GM12878 (cell line): ENCODE measurements around the gene NOS1AP. TPM values are rescaled to one million over a fixed set of nuclear protein-coding genes. Genes with fewer than 3 reads are reported as not detected.

Experiments used
- ATAC-seq: fragments of 200-7000 bp; cut with Tn5 transposase; 3 replicates; pipeline ENCODE4 v1.9.1; 2020; ENCODE audit warnings: mild to moderate bottlenecking, moderate library complexity
- BruUV-seq: library from RNA; stranded (reverse); fragments of 400-500 nt; replicated peaks from 2 replicates; lab custom pipeline; 2021; lab: Mats Ljungman, UMichigan
- CTCF ChIA-PET: fragments of 300-600 bp; sonication (Branson Sonifier 250); formaldehyde crosslinking; extraction: SDS; loops from one replicate; lab custom pipeline; 2021; ENCODE audit warnings: inconsistent platforms; lab: Yijun Ruan, JAX
- POLR2A ChIA-PET: fragments of 350-600 bp; formaldehyde crosslinking; extraction: SDS; loops from one replicate; lab custom pipeline; 2021; ENCODE audit warnings: inconsistent platforms; lab: Charles Lee
- RAD21 ChIA-PET: fragments of 300-600 bp; sonication (Branson Sonifier 250); formaldehyde crosslinking; loops from one replicate; lab custom pipeline; 2023; ENCODE audit warnings: antibody characterized with exemption; ENCODE audit not compliant: unreplicated experiment; lab: Charles Lee
- SMC1A ChIA-PET: fragments of 300-600 bp; sonication (Branson Sonifier 250); formaldehyde crosslinking; loops from one replicate; lab custom pipeline; 2023; ENCODE audit not compliant: unreplicated experiment, uncharacterized antibody; lab: Charles Lee
- DNase-seq: peaks from one replicate; pipeline ENCODE4 v3.0.0-alpha.2; 2011; ENCODE audit warnings: low read depth, low spot score
- FAIRE-seq: peaks from 3 replicates; lab custom pipeline; 2011; peaks lifted over from hg19 to GRCh38; lab: Jason Lieb, UNC
- H2AFZ ChIP-seq: 2 replicates; pipeline ENCODE4 v1.6.0; 2011; ENCODE audit warnings: low read depth, low read length, control low read depth; ENCODE audit not compliant: control insufficient read depth
- H3K27ac ChIP-seq: 2 replicates; pipeline ENCODE4 v1.5.1; 2011; ENCODE audit warnings: control low read depth; ENCODE audit not compliant: control insufficient read depth, insufficient read depth
- H3K27me3 ChIP-seq, 2 experiments: replicated peaks in 1 of 2; 2 replicates each; pipeline versions ENCODE4 v1.6.0 to v1.6.1; 2011; ENCODE audit warnings: low read length in 1 of 2; ENCODE audit not compliant: control insufficient read depth in 2 of 2, insufficient read depth in 2 of 2
- H3K36me3 ChIP-seq, 2 experiments: 2 replicates each; pipeline ENCODE4 v1.5.1; 2011; ENCODE audit warnings: low read length in 1 of 2; ENCODE audit not compliant: control insufficient read depth in 2 of 2, insufficient read depth in 2 of 2
- H3K4me1 ChIP-seq: 2 replicates; pipeline ENCODE4 v1.6.1; 2011; ENCODE audit warnings: mild to moderate bottlenecking, low read length, moderate library complexity, mixed read lengths; ENCODE audit not compliant: control insufficient read depth, insufficient read depth
- H3K4me2 ChIP-seq: 2 replicates; pipeline ENCODE4 v1.6.0; 2011; ENCODE audit warnings: control low read depth; ENCODE audit not compliant: control insufficient read depth, insufficient read depth
- H3K4me3 ChIP-seq: fragments of 200-600 bp; sonication (generic); 2 replicates; pipeline ENCODE4 v1.5.1; 2016
- H3K79me2 ChIP-seq: 2 replicates; pipeline ENCODE4 v1.6.0; 2011; ENCODE audit warnings: low read length; ENCODE audit not compliant: control insufficient read depth, insufficient read depth
- H3K9ac ChIP-seq: 2 replicates; pipeline ENCODE4 v1.8.0; 2011; ENCODE audit warnings: low read length, control low read depth, mixed read lengths; ENCODE audit not compliant: control insufficient read depth, insufficient read depth
- H3K9me3 ChIP-seq: replicated peaks from 3 replicates; pipeline ENCODE4 v1.5.1; 2011; ENCODE audit warnings: mild to moderate bottlenecking, low read length; ENCODE audit not compliant: control insufficient read depth, insufficient read depth
- H4K20me1 ChIP-seq: 2 replicates; pipeline ENCODE4 v1.6.0; 2011; ENCODE audit not compliant: control insufficient read depth, insufficient read depth
- BACH1 ChIP-seq: fragments of 450-650 bp; IDR thresholded peaks from 2 replicates; pipeline ENCODE4 v1.6.1; 2017; ENCODE audit warnings: mild to moderate bottlenecking, borderline replicate concordance
- BMI1 ChIP-seq: fragments of 450-650 bp; IDR thresholded peaks from 2 replicates; pipeline ENCODE4 v1.6.1; 2016; ENCODE audit warnings: mild to moderate bottlenecking, moderate library complexity, borderline replicate concordance
- CHD4 ChIP-seq: fragments of 200-600 bp; sonication (generic); IDR thresholded peaks from 2 replicates; pipeline ENCODE4 v1.6.1; 2016; ENCODE audit warnings: mild to moderate bottlenecking
- HDAC2 ChIP-seq: fragments of 200-600 bp; sonication (generic); IDR thresholded peaks from 2 replicates; pipeline ENCODE4 v1.6.1; 2017
- NR2C1 ChIP-seq: fragments of 450-650 bp; IDR thresholded peaks from 2 replicates; pipeline ENCODE4 v1.6.1; 2017; ENCODE audit warnings: antibody characterized with exemption, mild to moderate bottlenecking, moderate library complexity
- NRF1 ChIP-seq: conservative IDR thresholded peaks from 2 replicates; pipeline ENCODE4 v1.6.1; 2011; ENCODE audit warnings: mild to moderate bottlenecking, low read depth, low read length, improper control_type of control experiment
- PML ChIP-seq: IDR thresholded peaks from 2 replicates; pipeline ENCODE4 v1.6.1; 2012; ENCODE audit warnings: low read length, inconsistent platforms
- RBBP5 ChIP-seq: fragments of 200-600 bp; sonication (generic); conservative IDR thresholded peaks from 2 replicates; pipeline ENCODE4 v1.6.1; 2016
- RCOR1 ChIP-seq: conservative IDR thresholded peaks from 2 replicates; pipeline ENCODE4 v1.6.1; 2012; ENCODE audit warnings: low read depth, low read length, improper control_type of control experiment
- RUNX3 ChIP-seq: IDR thresholded peaks from 2 replicates; pipeline ENCODE4 v1.6.1; 2012; ENCODE audit warnings: low read length, inconsistent platforms
- SIN3A ChIP-seq: IDR thresholded peaks from 2 replicates; pipeline ENCODE4 v1.6.1; 2012; ENCODE audit warnings: low read depth, low read length, improper control_type of control experiment
- SIX5 ChIP-seq: IDR thresholded peaks from 2 replicates; pipeline ENCODE4 v1.6.1; 2011; ENCODE audit warnings: mild to moderate bottlenecking, low read depth, low read length, moderate library complexity; ENCODE audit not compliant: severe bottlenecking
- SMC3 ChIP-seq: IDR thresholded peaks from 2 replicates; pipeline ENCODE4 v1.6.1; 2011; ENCODE audit warnings: low read length, improper control_type of control experiment, borderline replicate concordance
- SREBF1 ChIP-seq: IDR thresholded peaks from 2 replicates; pipeline ENCODE4 v1.6.1; 2012; ENCODE audit warnings: mild to moderate bottlenecking, low read length
- SRF ChIP-seq, 2 experiments: IDR thresholded peaks; 2 replicates each; pipeline ENCODE4 v1.6.1; 2011; ENCODE audit warnings: low read depth in 2 of 2, low read length in 2 of 2, mild to moderate bottlenecking in 1 of 2, moderate library complexity in 1 of 2
- STAT1 ChIP-seq: fragments of 450-650 bp; conservative IDR thresholded peaks from 2 replicates; pipeline ENCODE4 v1.6.1; 2014; ENCODE audit warnings: antibody characterized with exemption, mild to moderate bottlenecking
- SUPT20H ChIP-seq: IDR thresholded peaks from 2 replicates; pipeline ENCODE4 v1.6.1; 2011; ENCODE audit warnings: low read depth, mild to moderate bottlenecking, low read length, moderate library complexity, borderline replicate concordance; ENCODE audit not compliant: control insufficient read depth
- YY1 ChIP-seq: IDR thresholded peaks from 2 replicates; pipeline ENCODE4 v1.6.1; 2011; ENCODE audit warnings: low read depth, mild to moderate bottlenecking, low read length
- WGBS: methylation state at CpG from one replicate; pipeline ENCODE4 v1.1.6; 2016; ENCODE audit warnings: low lambda C conversion rate; ENCODE audit not compliant: insufficient replicate concordance, insufficient coverage; ENCODE audit errors: missing lambda C conversion rate; 5-methylcytosine and 5-hydroxymethylcytosine counted together
- in situ Hi-C: fragments of 300-500 bp; cut with MboI; formaldehyde crosslinking; loops from 9 replicates; pipeline ENCODE4 v1.14.3; 2018; ENCODE audit warnings: mixed read lengths
- intact Hi-C: fragments of 100-400 bp; cut with micrococcal nuclease; formaldehyde crosslinking; loops from one replicate; pipeline ENCODE4 v1.14.2; 2022; ENCODE audit not compliant: unreplicated experiment
- polyA plus RNA-seq, 11 experiments: library from polyadenylated mRNA; depleted of rRNA in 4 of 11; unstranded in 6 of 11; stranded (reverse) in 5 of 11; fragments of >200 nt; fragmentation: Nextera tagmentation in 4 of 11; fragmentation: Illumina TruSeq in 1 of 11; extraction: Ambion mirVana in 4 of 11; extraction: Trizol in 1 of 11; gene quantifications; 1 replicate in 1 of 11; 2 replicates in 10 of 11; pipeline versions ENCODE4 v1.2.1 to v1.2.3, GENCODE V29; 2011 to 2016; ENCODE audit warnings: inconsistent platforms in 2 of 11, missing spikeins in 2 of 11, low read depth in 1 of 11
- total RNA-seq, 4 experiments: library from RNA; depleted of rRNA in 3 of 4; stranded (reverse); fragments of >200 nt in 3 of 4; fragmentation: Illumina TruSeq in 1 of 4; extraction: Trizol in 1 of 4; gene quantifications; 2 replicates each; pipeline versions ENCODE4 v1.2.1 to v1.2.3, GENCODE V29; 2013 to 2021
- TF ChIP-seq, protein P1 (sequence below): fragments of 450-650 bp; IDR thresholded peaks from 2 replicates; pipeline ENCODE4 v1.6.1; 2016; ENCODE audit warnings: mild to moderate bottlenecking, moderate library complexity, borderline replicate concordance
- TF ChIP-seq, protein P2 (sequence below): IDR thresholded peaks from 2 replicates; pipeline ENCODE4 v1.6.1; 2011; ENCODE audit warnings: mild to moderate bottlenecking, low read depth, low read length, moderate library complexity; ENCODE audit not compliant: insufficient replicate concordance

Gene NOS1AP
- total and polyA plus RNA-seq, 10 of the 15 experiments (the other 5 are each of a cell fraction or from before 2014, with no cell fraction given): 0.03 to 0.15 TPM; not detected in 8

DNA sequence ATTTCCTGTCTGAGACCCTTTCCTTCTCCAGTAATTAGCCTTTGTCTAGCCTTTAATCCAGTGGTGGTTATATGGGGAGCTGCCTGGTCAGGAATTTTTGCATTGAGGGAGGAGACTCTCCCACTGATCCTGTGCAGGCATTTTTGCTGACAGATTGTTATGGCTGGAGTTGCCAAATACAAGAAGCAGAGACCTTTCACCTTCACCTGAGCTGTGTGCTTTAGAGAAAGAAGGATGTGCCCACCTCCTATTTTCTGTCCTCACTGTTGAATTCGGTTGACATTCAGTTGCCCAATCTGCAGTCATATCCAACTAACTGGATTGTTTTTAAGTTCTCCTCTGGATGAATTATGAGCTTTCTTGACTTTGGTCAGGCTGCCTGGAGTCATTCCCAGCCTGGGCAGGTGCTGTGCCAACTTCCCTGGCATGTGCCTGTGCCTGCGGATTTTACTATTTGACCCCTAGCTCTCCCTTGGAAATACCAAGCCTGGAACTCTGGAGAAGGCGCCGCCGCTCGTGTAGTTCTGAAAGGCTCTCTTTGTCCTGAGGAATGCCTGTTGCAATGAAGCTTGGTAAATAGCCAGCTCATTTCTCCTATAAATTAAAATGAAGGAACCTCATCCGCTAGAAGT is 143.9 kb downstream of the NOS1AP start:
- DNase-seq (no peak), FAIRE-seq (no peak), ATAC-seq (no peak)
- no peak overlapping the region for H3K27ac ChIP-seq
- no peak overlapping the region for H3K9ac ChIP-seq
- H3K4me2 ChIP-seq: no peak overlapping the region
- H3K36me3 ChIP-seq: no peaks in the 10 kb centered on the region
- peaks cover 0 to 3% of the 10 kb centered on the region in 2 experiments; a peak in 2 of 4 replicates for H3K27me3 ChIP-seq
- BruUV-seq: no TSS peak
- SMC1A ChIA-PET: interaction anchor here (0.5 to 1.1 kb wide), 2 partner anchors 17 to 283 kb away, joined by 3 read pairs; no protein-coding TSS in a partner anchor
- RAD21 ChIA-PET: no interaction called here
- 58% methylated on average over 7 of the region's 7 CpGs for WGBS
- H3K79me2 ChIP-seq: no peaks in the 10 kb centered on the region
- H3K4me1 ChIP-seq: no peaks in the 10 kb centered on the region
- CTCF ChIA-PET: no interaction called here
- in situ Hi-C loops (no loop called here), intact Hi-C loops (no loop called here)
- H4K20me1 ChIP-seq: no peaks in the 10 kb centered on the region
- H3K4me3 ChIP-seq: no peak overlapping the region
- no peaks in the 10 kb centered on the region for H3K9me3 ChIP-seq
- POLR2A ChIA-PET: no interaction called here
- no peak overlapping the region for H2AFZ ChIP-seq
- TF ChIP-seq HDAC2 (no peak), BMI1 (no peak), SIN3A (no peak), NRF1 (no peak), SREBF1 (no peak), RUNX3 (no peak), SIX5 (no peak), PML (no peak), YY1 (no peak), NR2C1 (no peak), BACH1 (no peak), RBBP5 (no peak), CHD4 (no peak), SRF (IDR thresholded peaks at IDR 0.05; ENCODE audit: low read depth in 2 of 2, low read length in 2 of 2) (no peak), SMC3 (no peak), SUPT20H (no peak), STAT1 (no peak), RCOR1 (no peak)
- TF ChIP-seq, protein P1, sequence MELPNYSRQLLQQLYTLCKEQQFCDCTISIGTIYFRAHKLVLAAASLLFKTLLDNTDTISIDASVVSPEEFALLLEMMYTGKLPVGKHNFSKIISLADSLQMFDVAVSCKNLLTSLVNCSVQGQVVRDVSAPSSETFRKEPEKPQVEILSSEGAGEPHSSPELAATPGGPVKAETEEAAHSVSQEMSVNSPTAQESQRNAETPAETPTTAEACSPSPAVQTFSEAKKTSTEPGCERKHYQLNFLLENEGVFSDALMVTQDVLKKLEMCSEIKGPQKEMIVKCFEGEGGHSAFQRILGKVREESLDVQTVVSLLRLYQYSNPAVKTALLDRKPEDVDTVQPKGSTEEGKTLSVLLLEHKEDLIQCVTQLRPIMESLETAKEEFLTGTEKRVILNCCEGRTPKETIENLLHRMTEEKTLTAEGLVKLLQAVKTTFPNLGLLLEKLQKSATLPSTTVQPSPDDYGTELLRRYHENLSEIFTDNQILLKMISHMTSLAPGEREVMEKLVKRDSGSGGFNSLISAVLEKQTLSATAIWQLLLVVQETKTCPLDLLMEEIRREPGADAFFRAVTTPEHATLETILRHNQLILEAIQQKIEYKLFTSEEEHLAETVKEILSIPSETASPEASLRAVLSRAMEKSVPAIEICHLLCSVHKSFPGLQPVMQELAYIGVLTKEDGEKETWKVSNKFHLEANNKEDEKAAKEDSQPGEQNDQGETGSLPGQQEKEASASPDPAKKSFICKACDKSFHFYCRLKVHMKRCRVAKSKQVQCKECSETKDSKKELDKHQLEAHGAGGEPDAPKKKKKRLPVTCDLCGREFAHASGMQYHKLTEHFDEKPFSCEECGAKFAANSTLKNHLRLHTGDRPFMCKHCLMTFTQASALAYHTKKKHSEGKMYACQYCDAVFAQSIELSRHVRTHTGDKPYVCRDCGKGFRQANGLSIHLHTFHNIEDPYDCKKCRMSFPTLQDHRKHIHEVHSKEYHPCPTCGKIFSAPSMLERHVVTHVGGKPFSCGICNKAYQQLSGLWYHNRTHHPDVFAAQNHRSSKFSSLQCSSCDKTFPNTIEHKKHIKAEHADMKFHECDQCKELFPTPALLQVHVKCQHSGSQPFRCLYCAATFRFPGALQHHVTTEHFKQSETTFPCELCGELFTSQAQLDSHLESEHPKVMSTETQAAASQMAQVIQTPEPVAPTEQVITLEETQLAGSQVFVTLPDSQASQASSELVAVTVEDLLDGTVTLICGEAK: no peak
- TF ChIP-seq, protein P2, sequence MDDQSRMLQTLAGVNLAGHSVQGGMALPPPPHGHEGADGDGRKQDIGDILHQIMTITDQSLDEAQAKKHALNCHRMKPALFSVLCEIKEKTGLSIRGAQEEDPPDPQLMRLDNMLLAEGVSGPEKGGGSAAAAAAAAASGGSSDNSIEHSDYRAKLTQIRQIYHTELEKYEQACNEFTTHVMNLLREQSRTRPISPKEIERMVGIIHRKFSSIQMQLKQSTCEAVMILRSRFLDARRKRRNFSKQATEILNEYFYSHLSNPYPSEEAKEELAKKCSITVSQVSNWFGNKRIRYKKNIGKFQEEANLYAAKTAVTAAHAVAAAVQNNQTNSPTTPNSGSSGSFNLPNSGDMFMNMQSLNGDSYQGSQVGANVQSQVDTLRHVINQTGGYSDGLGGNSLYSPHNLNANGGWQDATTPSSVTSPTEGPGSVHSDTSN: no peak
- TF ChIP-seq, all 136 proteins: peak for 0
